GM12892 (cell line): ENCODE data around the gene RUFY4. TPM values are rescaled to one million over a fixed set of nuclear protein-coding genes. Genes with fewer than 3 reads are reported as not detected.

Experiments
- DNase-seq: peaks from one replicate; pipeline ENCODE4 v3.0.0; 2011; ENCODE audit not compliant: insufficient read length
- FAIRE-seq: peaks from 2 replicates; lab custom pipeline; 2011; peaks lifted over from hg19 to GRCh38; lab: Jason Lieb, UNC
- POLR2A ChIP-seq: IDR thresholded peaks from 2 replicates; pipeline ENCODE4 v1.6.1; 2011; ENCODE audit warnings: low read depth, low read length, control low read depth
- POLR2AphosphoS5 ChIP-seq: IDR thresholded peaks from 2 replicates; pipeline ENCODE4 v1.6.1; 2011; ENCODE audit warnings: low read depth, low read length, control low read depth
- TAF1 ChIP-seq: IDR thresholded peaks from 2 replicates; pipeline ENCODE4 v1.6.1; 2011; ENCODE audit warnings: low read depth, mild to moderate bottlenecking, control low read depth, low read length, borderline replicate concordance
- polyA plus RNA-seq: library from polyadenylated mRNA; unstranded; fragments of >200 nt; gene quantifications from one replicate; pipeline ENCODE4 v1.2.1, GENCODE V29; 2012; ENCODE audit warnings: missing spikeins, inconsistent platforms; ENCODE audit not compliant: missing spikeins

The RUFY4 gene, protein sequence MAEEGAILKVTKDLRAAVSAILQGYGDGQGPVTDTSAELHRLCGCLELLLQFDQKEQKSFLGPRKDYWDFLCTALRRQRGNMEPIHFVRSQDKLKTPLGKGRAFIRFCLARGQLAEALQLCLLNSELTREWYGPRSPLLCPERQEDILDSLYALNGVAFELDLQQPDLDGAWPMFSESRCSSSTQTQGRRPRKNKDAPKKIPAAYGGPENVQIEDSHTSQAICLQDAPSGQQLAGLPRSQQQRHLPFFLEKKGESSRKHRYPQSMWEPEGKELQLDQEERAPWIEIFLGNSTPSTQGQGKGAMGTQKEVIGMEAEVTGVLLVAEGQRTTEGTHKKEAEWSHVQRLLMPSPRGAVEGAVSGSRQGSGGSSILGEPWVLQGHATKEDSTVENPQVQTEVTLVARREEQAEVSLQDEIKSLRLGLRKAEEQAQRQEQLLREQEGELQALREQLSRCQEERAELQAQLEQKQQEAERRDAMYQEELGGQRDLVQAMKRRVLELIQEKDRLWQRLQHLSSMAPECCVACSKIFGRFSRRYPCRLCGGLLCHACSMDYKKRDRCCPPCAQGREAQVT
- polyA plus RNA-seq = 5.0 TPM

DNA sequence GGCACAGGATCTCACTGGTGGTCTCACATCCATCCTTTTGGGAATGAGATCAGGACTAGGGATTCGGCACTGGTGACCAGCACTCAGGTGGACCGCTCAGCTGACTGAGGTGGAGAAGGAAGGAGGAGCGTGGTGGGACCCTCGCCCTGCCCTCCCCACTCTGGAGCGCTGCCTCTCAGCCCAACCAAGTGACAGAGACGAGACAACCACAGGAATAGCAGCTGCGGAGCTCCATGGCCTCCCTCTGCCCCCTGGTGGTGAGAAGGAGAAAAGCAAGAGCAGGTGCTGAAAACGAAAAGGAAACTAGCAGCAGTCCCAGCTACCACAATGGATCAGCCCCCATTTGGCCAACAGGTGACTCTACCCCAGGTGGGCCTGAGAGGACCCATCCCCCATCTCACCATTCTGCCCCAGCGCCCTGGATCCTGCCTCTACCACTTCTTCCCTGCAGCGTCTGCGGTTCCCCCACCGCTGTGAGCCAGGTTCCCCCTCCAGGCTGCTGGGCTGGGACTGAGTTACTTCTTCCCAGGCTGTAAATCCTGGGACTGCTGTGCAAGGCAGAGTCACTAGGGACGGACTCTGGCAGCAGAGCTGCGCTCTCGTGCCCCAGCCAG is at the start of gene RUFY4:
RUFY4 (plus strand) TSS at position 533 of the 614 bp plus-strand sequence. CDS start 1,353 bp downstream, outside the sequence.
- FAIRE-seq = peak; percentile 98
- DNase-seq = peak; percentile 59

DNA sequence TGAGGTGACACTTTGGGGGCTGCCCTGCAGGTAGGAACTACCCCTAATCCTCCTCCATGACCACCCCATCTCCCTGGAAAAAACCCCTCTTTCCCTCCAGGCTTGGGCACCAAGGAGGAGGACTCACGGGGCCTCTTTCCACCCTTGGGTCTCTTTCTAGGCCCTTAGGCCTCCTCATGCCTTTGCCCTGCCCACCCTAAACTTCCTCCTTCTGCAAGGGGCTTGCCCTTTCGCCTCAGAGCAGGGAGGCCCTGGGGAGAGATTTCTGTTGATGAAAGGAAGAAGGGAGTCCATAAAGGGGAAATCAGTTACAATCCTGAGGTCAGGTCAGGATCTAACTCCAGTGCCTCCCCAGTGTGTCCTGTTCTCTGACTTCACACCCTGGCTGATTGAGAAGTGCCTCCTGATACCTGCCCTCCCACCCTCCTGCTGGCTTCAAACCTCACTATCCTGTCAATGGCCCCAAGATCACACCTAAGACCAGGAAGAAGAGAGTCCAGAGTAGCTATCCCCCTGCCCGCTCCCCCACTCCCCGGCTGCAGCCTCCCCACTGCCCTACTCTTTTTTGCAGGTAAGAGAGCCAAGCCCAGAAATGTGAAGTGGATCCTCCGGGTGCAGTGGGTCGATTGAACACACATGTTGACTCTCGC is 49.5 kb upstream of the RUFY4 start:
- FAIRE-seq (no peak), DNase-seq (no peak)
- no peak for TF ChIP-seq POLR2AphosphoS5
- no peak for TF ChIP-seq POLR2A
- no peak for TF ChIP-seq TAF1

DNA sequence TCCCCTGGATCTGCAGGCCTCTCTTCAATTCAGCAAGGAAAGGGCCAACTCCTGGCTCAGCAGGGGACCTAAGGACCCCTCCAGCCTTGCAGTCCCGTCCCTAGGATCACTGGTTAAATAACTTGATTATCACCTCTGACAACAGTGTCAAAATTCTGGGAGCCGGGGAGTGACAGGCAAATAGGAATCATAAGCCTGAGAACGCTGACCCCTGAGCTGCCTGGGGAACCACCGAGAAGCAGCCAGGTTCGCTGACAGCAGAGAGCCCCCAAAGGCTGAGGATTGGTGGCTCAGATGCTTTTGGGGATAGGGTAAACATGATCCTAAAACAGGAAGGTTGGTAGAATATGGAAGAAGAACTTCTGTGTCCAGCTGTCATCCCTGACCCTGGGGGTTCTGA is 48.8 kb upstream of the RUFY4 start:
- TF ChIP-seq POLR2AphosphoS5 (no peak), POLR2A (no peak), TAF1 (no peak)
- FAIRE-seq = no peak
- no peak for DNase-seq

DNA sequence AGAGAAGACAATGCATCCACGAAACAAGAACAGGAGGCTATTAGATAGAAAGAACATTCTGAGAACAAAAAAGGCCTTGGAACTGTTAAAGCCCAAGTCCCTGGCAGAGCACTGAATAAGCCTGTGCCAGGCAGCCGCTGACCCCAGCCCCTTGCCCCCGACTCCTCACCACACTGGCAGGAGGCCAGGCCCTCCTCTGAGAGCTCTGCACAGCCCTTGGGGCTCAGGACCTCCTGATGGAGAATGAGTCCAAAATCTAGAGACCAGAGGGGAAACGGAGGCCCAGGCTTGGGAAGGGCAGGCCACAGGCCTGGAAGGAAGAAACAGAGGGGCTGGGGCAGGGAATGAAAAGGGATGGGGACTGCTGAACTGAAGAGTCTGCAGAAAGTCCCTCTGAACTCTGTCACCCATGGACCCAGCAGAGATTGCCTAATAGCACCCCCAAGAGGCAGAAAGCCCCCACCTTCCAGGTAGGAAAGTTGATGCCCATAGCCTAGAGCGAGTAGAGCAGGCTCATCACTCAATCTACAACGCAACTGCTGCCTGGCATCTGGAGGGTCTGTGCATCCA is 48.0 kb upstream of the RUFY4 start:
- DNase-seq (no peak), FAIRE-seq (no peak)
- TF ChIP-seq POLR2A = no peak
- TF ChIP-seq POLR2AphosphoS5 = no peak
- no peak for TF ChIP-seq TAF1

DNA sequence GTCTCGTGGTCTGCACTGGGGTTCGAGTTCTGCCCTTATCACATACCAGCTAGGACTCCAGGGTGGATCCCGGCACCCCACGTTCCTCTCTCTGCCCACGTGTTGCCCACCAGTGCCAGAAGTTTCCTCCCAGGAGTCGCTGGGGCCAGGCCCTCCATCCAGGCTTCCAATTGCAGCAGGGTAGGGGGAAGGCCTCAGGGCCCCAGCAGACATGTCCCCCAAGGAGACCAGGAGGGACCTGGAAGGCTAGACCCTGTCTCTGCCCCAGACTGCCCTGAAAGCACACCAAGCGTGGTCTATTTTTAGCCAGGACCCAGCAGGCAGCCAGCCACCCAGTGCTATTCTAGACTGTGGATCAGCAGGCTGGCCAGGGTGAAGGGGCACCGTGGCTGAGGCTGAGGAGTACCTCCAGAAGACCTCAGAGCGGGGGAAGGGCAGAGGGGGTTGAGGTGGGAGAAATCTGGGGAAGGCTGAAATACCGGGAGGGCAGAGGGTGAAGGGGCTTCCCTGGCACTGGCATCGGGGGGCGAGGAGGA is 47.4 kb upstream of the RUFY4 start:
- FAIRE-seq = no peak
- TF ChIP-seq TAF1 (no peak), POLR2A (no peak), POLR2AphosphoS5 (no peak)
- no peak for DNase-seq

DNA sequence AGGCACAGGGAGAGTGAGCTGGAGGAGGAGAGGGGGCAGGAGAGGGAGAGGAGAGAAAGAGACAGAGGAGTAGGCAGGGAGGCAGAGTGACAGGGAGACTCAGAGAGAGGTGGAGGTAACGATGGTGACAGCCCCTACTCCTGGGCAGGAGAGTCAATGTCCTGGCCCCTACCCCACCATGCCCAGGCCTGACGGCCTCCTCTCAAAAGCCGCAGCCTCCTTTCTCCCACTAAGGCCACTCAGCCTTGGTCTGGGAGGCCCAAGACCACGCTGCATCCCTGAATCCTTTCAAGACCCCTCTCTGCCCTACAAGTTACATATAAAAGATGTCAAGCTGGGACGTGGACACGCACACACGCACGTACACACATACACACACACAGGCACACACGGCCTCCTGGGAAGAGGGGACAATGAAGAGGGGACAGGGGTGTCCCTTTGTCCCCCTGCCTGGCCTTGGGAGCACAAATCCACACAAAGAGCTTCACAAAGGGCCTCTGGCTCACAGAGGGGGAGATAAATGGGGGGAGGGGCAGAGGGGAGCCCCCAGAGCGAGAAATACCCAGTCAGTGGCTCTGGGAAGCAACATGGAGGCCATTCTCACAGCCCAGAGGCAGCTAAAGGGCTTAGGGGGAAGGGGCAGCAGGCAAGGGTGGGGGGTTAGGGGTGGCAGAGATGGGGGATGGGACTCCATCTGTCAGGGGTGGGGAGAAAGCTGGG is 46.8 kb upstream of the RUFY4 start:
- DNase-seq (no peak), FAIRE-seq (no peak)
- TF ChIP-seq POLR2A (no peak), TAF1 (no peak), POLR2AphosphoS5 (no peak)

DNA sequence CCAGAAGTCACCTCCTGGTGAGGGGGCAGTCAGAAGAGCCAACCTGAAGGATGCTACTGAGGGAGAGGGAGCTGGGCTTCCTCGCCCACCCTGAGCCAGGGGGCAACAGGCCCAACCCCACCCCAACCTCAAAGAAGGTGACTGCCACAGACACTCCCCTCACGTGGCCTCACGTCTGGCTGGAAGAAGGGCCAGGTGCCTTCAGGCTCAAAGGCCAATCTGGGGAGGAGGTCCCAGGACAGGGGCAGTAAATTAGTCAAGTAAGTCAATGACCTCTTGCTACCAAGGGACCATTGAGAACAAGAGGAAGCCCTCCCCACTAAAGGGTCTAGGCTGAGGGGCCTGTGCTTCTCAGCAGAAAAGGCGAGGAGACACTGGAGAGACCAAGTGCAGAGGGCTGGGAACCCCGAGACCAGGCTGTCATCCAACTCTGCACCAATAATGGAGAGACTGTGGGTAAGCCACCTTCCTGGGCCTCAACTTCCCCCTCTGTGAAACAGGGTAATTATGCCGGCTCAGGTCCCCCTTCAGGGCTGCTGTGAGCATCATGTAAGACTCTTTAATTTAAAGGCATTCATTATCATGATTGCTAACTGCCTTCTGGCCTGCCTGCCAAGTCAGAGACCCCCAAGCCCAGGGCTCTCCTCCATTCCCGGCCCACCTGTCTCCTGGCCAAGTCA is 46.1 kb upstream of the RUFY4 start:
- DNase-seq = no peak
- FAIRE-seq = no peak
- TF ChIP-seq TAF1 (no peak), POLR2A (no peak), POLR2AphosphoS5 (no peak)

DNA sequence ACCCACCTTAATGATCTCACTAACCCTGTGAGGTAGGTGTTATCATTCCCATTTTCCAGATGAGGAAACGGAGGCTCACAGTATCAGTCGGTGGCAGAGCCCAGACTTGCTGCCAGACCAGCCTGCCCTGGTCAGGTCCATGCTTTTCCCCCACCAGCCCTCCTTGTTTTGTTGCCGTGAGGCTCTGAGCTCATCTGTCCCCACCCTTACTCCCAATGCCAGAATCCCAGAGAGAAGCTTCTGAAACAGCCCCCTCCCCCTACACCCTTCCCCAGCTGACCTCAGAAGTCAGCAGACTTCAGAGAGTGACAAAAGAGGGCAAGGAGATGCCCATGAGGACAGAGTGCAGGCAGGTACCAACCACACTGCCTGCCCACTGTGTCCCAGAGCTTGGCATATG is 45.4 kb upstream of the RUFY4 start:
- FAIRE-seq (no peak), DNase-seq (no peak)
- TF ChIP-seq POLR2AphosphoS5 = no peak
- TF ChIP-seq POLR2A = no peak
- TF ChIP-seq TAF1 = no peak

DNA sequence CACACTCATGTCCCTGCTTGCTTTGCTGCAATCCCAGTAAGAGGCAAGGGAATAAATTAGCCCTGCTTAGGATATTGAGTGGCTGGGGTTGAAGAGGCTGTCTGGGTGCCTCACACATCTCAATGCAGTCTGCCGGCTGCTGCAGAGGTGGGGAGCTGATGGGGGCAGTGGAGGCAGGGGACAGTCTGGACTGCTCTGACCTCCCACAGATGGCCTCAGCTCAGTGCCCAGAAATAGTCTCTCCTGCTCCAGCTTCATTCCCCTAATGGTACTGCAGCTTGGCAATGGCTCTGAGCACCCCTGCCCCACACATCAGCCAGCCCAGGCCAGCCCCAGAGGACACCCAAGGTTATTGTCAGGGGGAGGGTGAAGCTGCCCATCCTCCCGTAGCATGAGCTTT is 44.7 kb upstream of the RUFY4 start:
- TF ChIP-seq POLR2A (no peak), TAF1 (no peak), POLR2AphosphoS5 (no peak)
- DNase-seq (no peak), FAIRE-seq (no peak)

DNA sequence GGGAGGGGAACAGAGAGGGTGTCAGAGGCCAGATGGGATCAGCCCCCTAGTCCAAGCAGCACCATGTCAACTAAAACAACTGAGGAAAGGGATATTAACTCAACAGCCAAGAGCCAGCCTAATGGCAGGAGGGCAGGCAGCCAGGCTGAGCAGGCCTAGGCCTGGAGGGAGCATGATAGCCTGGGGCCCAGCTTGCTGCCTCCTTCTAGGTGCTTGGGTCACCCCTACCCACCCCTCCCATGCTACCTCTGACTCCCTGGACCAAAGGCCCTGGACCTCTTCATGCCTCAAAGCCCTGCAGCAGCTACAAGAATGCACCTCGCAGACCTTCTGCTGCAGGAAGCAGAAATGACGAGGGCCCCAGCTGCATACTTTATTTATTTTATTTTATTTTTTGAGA is 44.2 kb upstream of the RUFY4 start:
- TF ChIP-seq POLR2AphosphoS5 (no peak), POLR2A (no peak), TAF1 (no peak)
- FAIRE-seq = no peak

More for the DNA sequence above, 44.2 kb upstream of the RUFY4 start:
- DNase-seq = no peak
